ENCODE data around the gene MDM2.

DNA sequence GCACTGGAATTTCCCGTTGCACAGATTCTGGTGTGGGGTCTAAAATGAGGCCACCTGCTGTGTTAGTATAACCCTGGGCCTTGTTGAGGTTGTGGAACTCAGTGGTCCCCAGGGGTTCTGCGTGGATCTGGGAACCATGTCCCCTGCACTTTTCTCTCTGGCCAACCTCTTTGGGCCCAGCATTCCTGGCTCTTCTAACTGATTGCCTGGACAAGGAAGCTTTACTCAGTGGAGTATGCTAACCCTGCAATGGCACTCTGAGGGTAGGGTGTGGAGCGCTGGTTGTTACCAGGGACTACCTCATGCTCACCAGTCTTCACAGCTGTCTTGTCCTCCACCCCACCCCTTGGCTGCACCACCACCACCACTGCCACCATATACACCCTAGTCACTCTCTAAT, 85.8 kb downstream of the MDM2 start:
- TF ChIP-seq, protein P1, sequence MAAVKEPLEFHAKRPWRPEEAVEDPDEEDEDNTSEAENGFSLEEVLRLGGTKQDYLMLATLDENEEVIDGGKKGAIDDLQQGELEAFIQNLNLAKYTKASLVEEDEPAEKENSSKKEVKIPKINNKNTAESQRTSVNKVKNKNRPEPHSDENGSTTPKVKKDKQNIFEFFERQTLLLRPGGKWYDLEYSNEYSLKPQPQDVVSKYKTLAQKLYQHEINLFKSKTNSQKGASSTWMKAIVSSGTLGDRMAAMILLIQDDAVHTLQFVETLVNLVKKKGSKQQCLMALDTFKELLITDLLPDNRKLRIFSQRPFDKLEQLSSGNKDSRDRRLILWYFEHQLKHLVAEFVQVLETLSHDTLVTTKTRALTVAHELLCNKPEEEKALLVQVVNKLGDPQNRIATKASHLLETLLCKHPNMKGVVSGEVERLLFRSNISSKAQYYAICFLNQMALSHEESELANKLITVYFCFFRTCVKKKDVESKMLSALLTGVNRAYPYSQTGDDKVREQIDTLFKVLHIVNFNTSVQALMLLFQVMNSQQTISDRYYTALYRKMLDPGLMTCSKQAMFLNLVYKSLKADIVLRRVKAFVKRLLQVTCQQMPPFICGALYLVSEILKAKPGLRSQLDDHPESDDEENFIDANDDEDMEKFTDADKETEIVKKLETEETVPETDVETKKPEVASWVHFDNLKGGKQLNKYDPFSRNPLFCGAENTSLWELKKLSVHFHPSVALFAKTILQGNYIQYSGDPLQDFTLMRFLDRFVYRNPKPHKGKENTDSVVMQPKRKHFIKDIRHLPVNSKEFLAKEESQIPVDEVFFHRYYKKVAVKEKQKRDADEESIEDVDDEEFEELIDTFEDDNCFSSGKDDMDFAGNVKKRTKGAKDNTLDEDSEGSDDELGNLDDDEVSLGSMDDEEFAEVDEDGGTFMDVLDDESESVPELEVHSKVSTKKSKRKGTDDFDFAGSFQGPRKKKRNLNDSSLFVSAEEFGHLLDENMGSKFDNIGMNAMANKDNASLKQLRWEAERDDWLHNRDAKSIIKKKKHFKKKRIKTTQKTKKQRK (IDR thresholded peaks at IDR 0.05; ENCODE audit: low read depth, low read length), result no peak
- TF ChIP-seq, protein P2, sequence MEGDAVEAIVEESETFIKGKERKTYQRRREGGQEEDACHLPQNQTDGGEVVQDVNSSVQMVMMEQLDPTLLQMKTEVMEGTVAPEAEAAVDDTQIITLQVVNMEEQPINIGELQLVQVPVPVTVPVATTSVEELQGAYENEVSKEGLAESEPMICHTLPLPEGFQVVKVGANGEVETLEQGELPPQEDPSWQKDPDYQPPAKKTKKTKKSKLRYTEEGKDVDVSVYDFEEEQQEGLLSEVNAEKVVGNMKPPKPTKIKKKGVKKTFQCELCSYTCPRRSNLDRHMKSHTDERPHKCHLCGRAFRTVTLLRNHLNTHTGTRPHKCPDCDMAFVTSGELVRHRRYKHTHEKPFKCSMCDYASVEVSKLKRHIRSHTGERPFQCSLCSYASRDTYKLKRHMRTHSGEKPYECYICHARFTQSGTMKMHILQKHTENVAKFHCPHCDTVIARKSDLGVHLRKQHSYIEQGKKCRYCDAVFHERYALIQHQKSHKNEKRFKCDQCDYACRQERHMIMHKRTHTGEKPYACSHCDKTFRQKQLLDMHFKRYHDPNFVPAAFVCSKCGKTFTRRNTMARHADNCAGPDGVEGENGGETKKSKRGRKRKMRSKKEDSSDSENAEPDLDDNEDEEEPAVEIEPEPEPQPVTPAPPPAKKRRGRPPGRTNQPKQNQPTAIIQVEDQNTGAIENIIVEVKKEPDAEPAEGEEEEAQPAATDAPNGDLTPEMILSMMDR (IDR thresholded peaks at IDR 0.05 in 2 of 3, conservative IDR thresholded peaks at IDR 0.05 in 1 of 3; ENCODE audit: control insufficient read depth in 2 of 3, extremely low read depth in 1 of 3, insufficient read depth in 1 of 3, low read depth in 3 of 3, low read length in 3 of 3), result no peak
- TF ChIP-seq IKZF1 (conservative IDR thresholded peaks at IDR 0.05) (no peak), EED (IDR thresholded peaks at IDR 0.05; ENCODE audit: low read depth) (no peak), RBBP5 (conservative IDR thresholded peaks at IDR 0.05) (no peak), TAF1 (IDR thresholded peaks at IDR 0.05; ENCODE audit: borderline replicate concordance, low read depth, low read length) (no peak), WRNIP1 (IDR thresholded peaks at IDR 0.05; ENCODE audit: borderline replicate concordance, low read depth, low read length) (no peak), CEBPB (IDR thresholded peaks at IDR 0.05; ENCODE audit: borderline replicate concordance in 1 of 2, low read depth in 2 of 2, low read length in 2 of 2) (no peak), IKZF2 (IDR thresholded peaks at IDR 0.05) (no peak), CHD4 (IDR thresholded peaks at IDR 0.05) (no peak)
- TF ChIP-seq, protein P3, sequence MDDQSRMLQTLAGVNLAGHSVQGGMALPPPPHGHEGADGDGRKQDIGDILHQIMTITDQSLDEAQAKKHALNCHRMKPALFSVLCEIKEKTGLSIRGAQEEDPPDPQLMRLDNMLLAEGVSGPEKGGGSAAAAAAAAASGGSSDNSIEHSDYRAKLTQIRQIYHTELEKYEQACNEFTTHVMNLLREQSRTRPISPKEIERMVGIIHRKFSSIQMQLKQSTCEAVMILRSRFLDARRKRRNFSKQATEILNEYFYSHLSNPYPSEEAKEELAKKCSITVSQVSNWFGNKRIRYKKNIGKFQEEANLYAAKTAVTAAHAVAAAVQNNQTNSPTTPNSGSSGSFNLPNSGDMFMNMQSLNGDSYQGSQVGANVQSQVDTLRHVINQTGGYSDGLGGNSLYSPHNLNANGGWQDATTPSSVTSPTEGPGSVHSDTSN (IDR thresholded peaks at IDR 0.05; ENCODE audit: insufficient replicate concordance, low read depth, low read length), result no peak

All from GM12878 (cell line).